Measurements from ENCODE around the gene PLK5. TPM values are rescaled to one million over a fixed set of nuclear protein-coding genes. Genes with fewer than 3 reads are reported as not detected.
"Not testable (repeated sequence)": the region's sequence is repeated elsewhere in the genome, so short reads cannot be mapped to it uniquely, and the experiment has no call there.

The PLK5 gene
- total RNA-seq, 1 donor from 2014 or later = 0.12 TPM

DNA sequence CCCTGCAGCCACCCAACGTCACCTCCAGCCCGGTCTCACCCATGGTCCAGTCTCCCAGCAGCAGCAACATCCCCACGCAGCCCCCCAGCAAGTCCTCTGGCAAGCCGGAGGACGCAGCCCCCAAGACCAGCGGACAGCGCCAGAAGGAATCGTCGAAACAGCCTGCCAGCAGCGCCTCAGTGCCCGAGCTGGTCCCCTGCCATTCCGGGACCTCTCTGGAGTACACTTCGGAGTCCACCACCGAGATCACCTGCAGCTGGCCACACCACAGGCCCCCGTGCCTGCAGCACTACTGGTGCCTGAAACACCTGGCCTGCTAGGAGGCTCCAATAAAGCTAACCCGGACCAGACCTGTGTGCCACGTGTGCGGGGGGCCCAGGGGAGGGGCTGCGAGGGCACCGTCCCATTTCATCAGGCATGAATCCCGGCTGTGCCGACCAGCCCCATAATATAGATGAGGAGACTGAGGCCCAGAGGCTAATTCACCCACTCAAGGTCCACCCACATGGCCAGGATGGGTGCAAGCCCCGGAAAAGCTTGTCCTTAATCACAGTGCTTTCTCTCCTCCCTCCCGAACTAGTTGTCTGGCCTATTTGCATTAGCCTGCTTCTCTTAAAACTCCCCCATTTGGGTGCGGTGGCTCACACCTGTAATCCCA is 26.2 kb upstream of the PLK5 start:
- TF ChIP-seq CTCF (IDR thresholded peaks at IDR 0.05) = no peak
- H3K9me3 Mint-ChIP-seq (ENCODE audit: low read depth) = no peaks in the 10 kb centered on the region
- H3K27ac Mint-ChIP-seq (ENCODE audit: unreplicated experiment) = no peak overlapping the region
- H3K4me1 Mint-ChIP-seq (ENCODE audit: low read depth) = no peaks in the 10 kb centered on the region
- no peaks in the 10 kb centered on the region for H3K27me3 Mint-ChIP-seq (ENCODE audit: low read depth)
- H3K36me3 Mint-ChIP-seq (ENCODE audit: low read depth) = no peaks in the 10 kb centered on the region
- DNase-seq (ENCODE audit: low spot score) = no peak
- no peak overlapping the region for H3K4me3 Mint-ChIP-seq (ENCODE audit: unreplicated experiment)

DNA sequence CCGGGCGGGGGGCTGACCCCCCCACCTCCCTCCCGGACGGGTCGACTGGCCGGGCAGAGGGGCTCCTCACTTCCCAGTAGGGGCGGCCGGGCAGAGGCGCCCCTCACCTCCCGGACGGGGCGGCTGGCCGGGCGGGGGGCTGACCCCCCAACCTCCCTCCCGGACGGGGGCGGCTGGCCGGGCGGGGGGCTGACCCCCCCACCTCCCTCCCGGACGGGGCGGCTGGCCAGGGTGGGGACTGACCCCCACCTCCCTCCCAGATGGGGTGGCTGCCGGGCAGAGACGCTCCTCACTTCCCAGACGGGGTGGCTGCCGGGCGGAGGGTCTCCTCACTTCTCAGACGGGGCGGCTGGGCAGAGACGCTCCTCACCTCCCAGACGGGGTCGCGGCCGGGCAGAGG is 24.6 kb upstream of the PLK5 start:
- DNase-seq (ENCODE audit: low spot score); H3K27me3 Mint-ChIP-seq (ENCODE audit: low read depth); H3K4me1 Mint-ChIP-seq (ENCODE audit: low read depth); H3K4me3 Mint-ChIP-seq (ENCODE audit: unreplicated experiment); H3K27ac Mint-ChIP-seq (ENCODE audit: unreplicated experiment); H3K9me3 Mint-ChIP-seq (ENCODE audit: low read depth); H3K36me3 Mint-ChIP-seq (ENCODE audit: low read depth): not testable (repeated sequence)

DNA sequence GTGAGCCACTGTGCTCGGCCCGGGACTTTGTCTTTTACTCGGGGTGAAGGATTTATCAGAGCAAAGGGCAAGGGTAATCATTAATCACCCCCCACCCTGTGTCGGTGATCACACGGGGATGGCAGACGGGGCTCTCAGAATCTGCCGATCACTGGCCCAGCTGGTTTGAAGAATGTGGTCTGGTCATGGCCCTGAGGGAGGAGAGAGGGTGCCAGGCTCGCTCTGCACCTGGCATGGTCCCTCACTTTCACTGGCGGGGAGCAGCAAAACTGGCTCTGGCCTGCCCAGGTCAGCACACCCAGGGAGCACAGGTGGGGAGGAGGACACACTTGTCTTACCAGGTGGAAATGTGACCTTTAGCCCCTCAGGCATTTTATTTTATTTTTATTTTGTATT is 22.7 kb upstream of the PLK5 start:
- H3K9me3 Mint-ChIP-seq (ENCODE audit: low read depth) = no peaks in the 10 kb centered on the region
- H3K4me3 Mint-ChIP-seq (ENCODE audit: unreplicated experiment) = no peak overlapping the region
- no peaks in the 10 kb centered on the region for H3K36me3 Mint-ChIP-seq (ENCODE audit: low read depth)
- peaks cover 7% of the 10 kb centered on the region for H3K27me3 Mint-ChIP-seq (ENCODE audit: low read depth)
- no peak overlapping the region for H3K27ac Mint-ChIP-seq (ENCODE audit: unreplicated experiment)
- H3K4me1 Mint-ChIP-seq (ENCODE audit: low read depth) = no peaks in the 10 kb centered on the region
- TF ChIP-seq CTCF (IDR thresholded peaks at IDR 0.05) = no peak
- DNase-seq (ENCODE audit: low spot score) = no peak

DNA sequence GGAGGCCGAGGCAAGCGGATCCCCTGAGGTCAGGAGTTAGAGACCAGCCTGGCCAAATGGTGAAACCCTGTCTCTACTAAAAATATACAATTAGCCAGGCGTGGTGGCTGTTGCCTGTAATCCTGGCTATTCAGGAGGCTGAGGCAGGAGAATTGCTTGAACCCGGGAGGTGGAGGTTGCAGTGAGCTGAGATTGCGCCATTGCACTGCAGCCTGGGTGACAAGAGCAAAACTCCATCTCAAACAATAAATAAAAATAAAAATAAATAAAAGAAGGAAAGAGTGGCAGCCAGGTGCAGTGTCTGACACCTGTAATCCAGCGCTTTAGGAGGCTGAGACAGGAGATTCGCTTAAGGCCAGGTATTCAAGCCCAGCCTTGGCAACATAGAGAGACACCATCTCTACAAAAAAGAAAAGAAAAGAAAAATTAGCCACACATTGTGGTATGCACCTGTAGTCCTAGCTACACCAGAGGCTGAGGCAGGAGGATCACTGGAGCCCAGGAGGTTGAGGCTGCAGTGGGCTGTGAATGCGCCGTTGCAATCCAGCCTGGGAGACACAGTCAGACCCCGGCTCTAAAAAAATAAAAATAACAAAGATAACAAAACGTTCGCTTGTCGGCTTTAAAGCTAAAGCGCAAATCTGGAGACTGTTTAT is 21.3 kb upstream of the PLK5 start:
- H3K9me3 Mint-ChIP-seq (ENCODE audit: low read depth) = no peaks in the 10 kb centered on the region
- DNase-seq (ENCODE audit: low spot score) = no peak
- H3K27me3 Mint-ChIP-seq (ENCODE audit: low read depth) = peaks cover 7% of the 10 kb centered on the region
- peaks cover 1% of the 10 kb centered on the region for H3K4me1 Mint-ChIP-seq (ENCODE audit: low read depth)
- TF ChIP-seq CTCF (IDR thresholded peaks at IDR 0.05) = no peak
- no peaks in the 10 kb centered on the region for H3K36me3 Mint-ChIP-seq (ENCODE audit: low read depth)
- no peak overlapping the region for H3K27ac Mint-ChIP-seq (ENCODE audit: unreplicated experiment)
- no peak overlapping the region for H3K4me3 Mint-ChIP-seq (ENCODE audit: unreplicated experiment)

DNA sequence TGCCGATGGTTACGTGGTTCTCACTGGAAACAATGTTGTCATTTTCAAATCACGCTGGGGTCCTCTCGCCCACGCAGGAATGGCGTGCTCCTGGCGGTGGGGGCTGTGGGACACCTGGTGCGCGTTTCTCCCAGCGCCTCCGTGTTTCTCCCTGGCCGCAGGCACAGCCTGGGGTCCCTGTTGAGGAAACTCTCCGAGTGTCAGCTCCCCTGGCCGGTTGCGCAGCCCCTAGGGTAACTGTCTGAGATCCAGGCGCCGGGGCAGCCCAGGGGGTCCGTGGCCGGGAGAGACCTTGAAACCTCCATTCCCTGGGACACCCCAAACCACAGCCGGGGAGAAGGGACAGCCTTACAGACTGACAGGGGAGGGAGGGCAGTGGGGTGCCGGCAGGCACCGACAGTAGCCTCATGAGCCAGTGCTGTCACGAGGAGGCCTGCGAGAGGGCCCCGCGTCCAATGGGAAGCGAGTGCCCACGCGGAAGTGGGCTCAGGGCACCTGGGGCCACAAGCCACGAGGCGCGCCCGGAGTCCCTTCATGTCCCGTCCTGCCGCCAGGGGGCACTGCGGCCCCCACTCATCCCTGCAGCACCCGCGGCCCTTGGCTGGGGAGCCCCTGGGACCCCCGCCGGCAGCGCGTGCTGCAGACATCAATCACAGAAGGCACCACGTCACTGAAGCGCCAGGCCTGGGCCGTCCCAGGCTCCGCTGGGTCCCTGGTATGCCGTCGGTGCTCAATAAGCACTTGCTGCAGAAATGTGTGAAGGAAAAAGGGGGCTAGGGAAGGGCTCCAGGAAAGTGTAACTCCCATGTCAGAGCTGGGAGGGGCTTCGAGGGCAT is 20.6 kb upstream of the PLK5 start:
- no peak for DNase-seq (ENCODE audit: low spot score)
- H3K4me3 Mint-ChIP-seq (ENCODE audit: unreplicated experiment) = no peak overlapping the region
- H3K27me3 Mint-ChIP-seq (ENCODE audit: low read depth) = peaks cover 7% of the 10 kb centered on the region
- H3K27ac Mint-ChIP-seq (ENCODE audit: unreplicated experiment) = no peak overlapping the region
- peak; percentile 86 for TF ChIP-seq CTCF (IDR thresholded peaks at IDR 0.05)
- no peaks in the 10 kb centered on the region for H3K9me3 Mint-ChIP-seq (ENCODE audit: low read depth)
- peaks cover 5% of the 10 kb centered on the region for H3K4me1 Mint-ChIP-seq (ENCODE audit: low read depth)
- no peaks in the 10 kb centered on the region for H3K36me3 Mint-ChIP-seq (ENCODE audit: low read depth)

Data from chondrocyte (in vitro differentiated cells).